Heart right ventricle (tissue), 16 donors: ENCODE results near the gene KCNN1. TPM values are rescaled to one million over a fixed set of nuclear protein-coding genes. Genes with fewer than 3 reads are reported as not detected.
"Not testable (repeated sequence)": the region's sequence is repeated elsewhere in the genome, so short reads cannot be mapped to it uniquely, and the experiment has no call there.

Experiments
- ATAC-seq, 8 donors: fragments of 200-7000 bp; cut with Tn5 transposase; one replicate each; pipeline ENCODE4 v1.9.1; 2020; ENCODE audit warnings: mild to moderate bottlenecking in 8 of 8, moderate library complexity in 8 of 8, moderate number of reproducible peaks in 1 of 8
- DNase-seq, 2 donors: peaks; one replicate each; pipeline ENCODE4 v3.0.0-alpha.2; 2020
- H3K27ac ChIP-seq, 10 donors: fragments of 200-600 bp; sonication (generic) in 2 of 10; one replicate each; pipeline versions ENCODE4 v1.5.0 to v1.8.0; 2020 to 2022; ENCODE audit warnings: mild to moderate bottlenecking in 3 of 10
- H3K27me3 ChIP-seq, 7 donors: fragments of 200-600 bp; one replicate each; pipeline ENCODE4 v1.8.0; 2021 to 2022; ENCODE audit warnings: mild to moderate bottlenecking in 2 of 7
- H3K36me3 ChIP-seq, 9 donors: fragments of 200-600 bp; sonication (generic) in 1 of 9; one replicate each; pipeline versions ENCODE4 v1.5.0 to v1.8.0; 2020 to 2022; ENCODE audit warnings: mild to moderate bottlenecking in 2 of 9
- H3K4me1 ChIP-seq, 9 donors: fragments of 200-600 bp; sonication (generic) in 1 of 9; one replicate each; pipeline versions ENCODE4 v1.5.0 to v1.8.0; 2020 to 2022; ENCODE audit warnings: mild to moderate bottlenecking in 4 of 9
- H3K4me3 ChIP-seq, 10 donors: fragments of 200-600 bp; sonication (generic) in 2 of 10; one replicate each; pipeline versions ENCODE4 v1.5.0 to v1.8.0; 2020 to 2022; ENCODE audit warnings: mild to moderate bottlenecking in 7 of 10, moderate library complexity in 2 of 10
- H3K9me3 ChIP-seq, 11 donors: fragments of 200-600 bp in 10 of 11; sonication (generic) in 2 of 11; one replicate each; pipeline versions ENCODE4 v1.5.0 to v1.8.0; 2013 to 2022; ENCODE audit warnings: mild to moderate bottlenecking in 2 of 11, control low read depth in 1 of 11, moderate library complexity in 1 of 11
- CTCF ChIP-seq, 9 donors: fragments of 200-600 bp; sonication (generic) in 2 of 9; IDR thresholded peaks; one replicate each; pipeline versions ENCODE4 v1.5.0 to v1.8.0; 2021 to 2022; ENCODE audit warnings: antibody characterized with exemption in 9 of 9, mild to moderate bottlenecking in 5 of 9, moderate library complexity in 1 of 9
- WGBS, 2 donors: extraction: QIAGEN DNeasy Blood & Tissue Kit; methylation state at CpG; one replicate each; pipeline ENCODE4 v1.1.7; 2013; ENCODE audit warnings: inconsistent platforms in 1 of 2; 5-methylcytosine and 5-hydroxymethylcytosine counted together
- intact Hi-C, 10 donors: fragments of 100-400 bp; cut with DNase I; formaldehyde crosslinking; loops; one replicate each; pipeline versions ENCODE4 v1.11.1 to v1.14.2; 2022
- polyA plus RNA-seq, 2 donors: library from polyadenylated mRNA; stranded (reverse); fragments of 200-250 nt; gene quantifications; one replicate each; pipeline ENCODE4 v1.2.3, GENCODE V29; 2013
- total RNA-seq, 10 donors: library from RNA; stranded (reverse); fragmentation: NEBNext Ultra II Directional in 3 of 10; extraction: Animal tissue kit (Norgen Biotek cat#: 25700) in 3 of 10; gene quantifications; one replicate each; pipeline versions ENCODE4 v1.2.1 to v1.2.4, GENCODE V29; 2021 to 2023
- donor health status: Arrhythmogenic right ventricular cardiomyopathy.
- donor health status: ischemic (EF 13 %, LVEDD 7.1; RV severe dilation, severe dysfunction).
- donor health status: healthy with polysubstance abuse.
- donor health status: DM: no; HTN: yes; CAD: no.
- donor health status: DM: no; HTN: no; CAD: no.
- donor health status: ischemic (EF 25% LVEDD 6.9; RV normal size, moderate dysfunction).
- donor health status: ischemic (EF 25% LVEDD 5.7; RV mildly dilated, moderate dysfunction).
- donor health status: healthy.
- donor health status: DM: yes; HTN: yes; CAD: no.
- donor health status: Ischemic cardiomyopathy.
- donor health status: ischemic (EF 35%, LVEDD 5.7; RV mildly dilated, moderate dysfunction).
- donor health status: nonischemic (EF 11% LVEDD 7.7; RV severe dilation, severe dysfunction).
- donor health status: DM: yes; HTN: yes; CAD: no.
- donor health status: PGD.
- donor health status: ischemic (EF 29% LVEDD 5.4; RV normal size, mild dysfunction).
- donor health status: nonischemic (EF 23%, LVEDD 6.1; RV moderate dilation, normal function).

The KCNN1 gene
- total and polyA plus RNA-seq, 12 donors = 0.72 TPM; not detected in 11

- no peak overlapping the region for H3K27ac ChIP-seq
- peaks cover 0 to 4% (median 0%) of the 10 kb centered on the region in 9 donors for H3K4me1 ChIP-seq
- 56 to 57% methylated on average over 7 of the region's 7 CpGs for WGBS, 2 donors
- ATAC-seq = no peak
- no peaks in the 10 kb centered on the region for H3K36me3 ChIP-seq
- DNase-seq = no peak
- H3K4me3 ChIP-seq = no peak overlapping the region
- intact Hi-C loops = no loop called here
- TF ChIP-seq CTCF (IDR thresholded peaks at IDR 0.05) = no peak
- peaks cover 0 to 39% (median 20%) of the 10 kb centered on the region in 7 donors for H3K27me3 ChIP-seq
- H3K9me3 ChIP-seq = no peaks in the 10 kb centered on the region
Measured at GRCh38 chr19:17977488-17977887, 10.6 kb downstream of the KCNN1 start.

- no peak for ATAC-seq
- Histone ChIP-seq H3K4me3 (no peak overlapping the region), H3K36me3 (no peaks in the 10 kb centered on the region), H3K4me1 (peaks cover 0 to 4% (median 0%) of the 10 kb centered on the region in 9 donors), H3K9me3 (no peaks in the 10 kb centered on the region), H3K27me3 (peaks cover 0 to 41% (median 28%) of the 10 kb centered on the region in 7 donors), H3K27ac (no peak overlapping the region)
- intact Hi-C loops = no loop called here
- TF ChIP-seq CTCF (IDR thresholded peaks at IDR 0.05) = no peak
- WGBS, 2 donors = 93 to 96% methylated on average over 38 of the region's 38 CpGs
- DNase-seq = no peak
Measured at GRCh38 chr19:17981611-17982010, 14.7 kb downstream of the KCNN1 start.

DNA sequence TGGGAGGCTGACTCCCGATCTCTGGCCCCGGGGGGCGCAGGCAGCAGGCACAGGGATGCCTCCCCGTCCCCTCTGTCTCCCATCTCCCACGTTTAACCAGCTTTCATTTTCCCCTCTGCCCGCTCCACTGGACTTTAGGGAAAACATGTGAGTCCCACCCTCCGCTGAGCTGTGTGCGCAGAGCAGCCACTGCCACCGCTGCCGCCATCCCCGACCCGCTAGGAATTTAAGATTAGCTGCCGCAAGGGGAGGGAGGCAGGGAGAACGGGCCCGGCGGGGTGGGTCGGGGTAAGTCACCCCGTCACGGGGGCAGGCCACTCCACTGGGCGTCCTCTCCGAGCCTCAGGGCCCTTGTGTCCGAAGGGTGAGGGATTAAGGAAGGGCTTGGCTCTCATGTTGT, 15.5 kb downstream of the KCNN1 start:
- 43 to 62% methylated on average over 22 of the region's 22 CpGs for WGBS, 2 donors
- Histone ChIP-seq H3K4me3 (no peak overlapping the region), H3K36me3 (no peaks in the 10 kb centered on the region), H3K9me3 (no peaks in the 10 kb centered on the region), H3K4me1 (peaks cover 0 to 4% (median 0%) of the 10 kb centered on the region in 9 donors), H3K27ac (no peak overlapping the region), H3K27me3 (peaks cover 0 to 41% (median 28%) of the 10 kb centered on the region in 7 donors)
- no peak for TF ChIP-seq CTCF (IDR thresholded peaks at IDR 0.05)
- ATAC-seq (no peak), DNase-seq (no peak)
- intact Hi-C loops = no loop called here

- Histone ChIP-seq H3K36me3 (no peaks in the 10 kb centered on the region), H3K9me3 (no peaks in the 10 kb centered on the region), H3K27ac (no peak overlapping the region), H3K27me3 (peaks cover 0 to 41% (median 26%) of the 10 kb centered on the region in 7 donors), H3K4me3 (no peak overlapping the region), H3K4me1 (no peaks in the 10 kb centered on the region)
- WGBS, 2 donors = 65 to 66% methylated on average over 17 of the region's 17 CpGs
- no peak for TF ChIP-seq CTCF (IDR thresholded peaks at IDR 0.05)
- ATAC-seq (no peak), DNase-seq (no peak)
- intact Hi-C loops = no loop called here
Measured at GRCh38 chr19:17985037-17985818, 18.3 kb downstream of the KCNN1 start.

GRCh38 chr19:17986569-17986968, 19.7 kb downstream of the KCNN1 start:
- H3K27ac ChIP-seq, H3K9me3 ChIP-seq, intact Hi-C loops, DNase-seq, H3K36me3 ChIP-seq, H3K4me1 ChIP-seq, H3K4me3 ChIP-seq, ATAC-seq: not testable (repeated sequence)
- WGBS, 2 donors = 65 to 75% methylated on average over 8 of the region's 8 CpGs
- H3K27me3 ChIP-seq = peaks cover 0 to 36% (median 16%) of the 10 kb centered on the region in 7 donors
